HCT116 (cell line): Measurements from ENCODE around the gene PPP4R2.

Source experiments
- JUND ChIP-seq: IDR thresholded peaks from 2 replicates; pipeline ENCODE4 v1.6.1; 2012
- POLR2AphosphoS5 ChIP-seq: IDR thresholded peaks from 2 replicates; pipeline ENCODE4 v1.6.1; 2011; ENCODE audit warnings: mild to moderate bottlenecking, low read depth, low read length, moderate library complexity

DNA sequence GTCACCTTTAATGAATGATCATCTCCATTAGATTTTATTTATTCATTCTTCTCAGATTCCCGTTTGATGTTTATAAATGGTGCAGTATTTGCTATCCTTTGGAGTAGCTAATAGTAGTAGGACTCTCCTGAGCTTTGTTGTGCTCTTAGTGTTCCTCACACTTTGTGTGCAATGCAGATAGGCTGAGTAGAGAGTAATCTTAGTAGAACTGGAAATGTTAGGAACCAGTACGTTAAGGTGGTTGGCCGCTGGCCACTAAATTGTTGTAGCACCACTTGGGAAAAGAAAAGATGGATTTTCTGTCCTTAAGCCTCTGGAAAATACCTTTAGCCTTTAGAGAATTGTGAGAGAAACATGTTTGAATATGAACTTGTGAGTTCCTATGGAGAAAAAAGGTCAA lies 44.9 kb downstream of the PPP4R2 start:
- TF ChIP-seq JUND (no peak), POLR2AphosphoS5 (no peak)
